BLaER1 (cell line): ENCODE results near the gene FBLIM1.

Experiments used
- H3K27ac ChIP-seq: shearing (Covaris generic); formaldehyde crosslinking; 2 replicates; pipeline ENCODE4 v1.8.1; 2022
- H3K27me3 ChIP-seq: shearing (Covaris generic); formaldehyde crosslinking; 2 replicates; pipeline ENCODE4 v1.8.1; 2022
- H3K36me3 ChIP-seq: shearing (Covaris generic); formaldehyde crosslinking; 2 replicates; pipeline ENCODE4 v1.8.1; 2022
- H3K4me1 ChIP-seq: shearing (Covaris generic); formaldehyde crosslinking; 2 replicates; pipeline ENCODE4 v1.8.1; 2022
- H3K4me2 ChIP-seq: shearing (Covaris generic); formaldehyde crosslinking; 2 replicates; pipeline ENCODE4 v1.8.1; 2022
- H3K4me3 ChIP-seq: shearing (Covaris generic); formaldehyde crosslinking; 2 replicates; pipeline ENCODE4 v1.8.1; 2022
- H3K9ac ChIP-seq: shearing (Covaris generic); formaldehyde crosslinking; 2 replicates; pipeline ENCODE4 v1.8.1; 2022
- H3K9me3 ChIP-seq: shearing (Covaris generic); formaldehyde crosslinking; 2 replicates; pipeline ENCODE4 v1.8.1; 2022
- H4K20me1 ChIP-seq: shearing (Covaris generic); formaldehyde crosslinking; 2 replicates; pipeline ENCODE4 v1.8.1; 2022
- Cebpa-rat ChIP-seq: shearing (Covaris generic); IDR thresholded peaks from 2 replicates; pipeline ENCODE4 v1.8.1; 2022

The FBLIM1 gene

DNA sequence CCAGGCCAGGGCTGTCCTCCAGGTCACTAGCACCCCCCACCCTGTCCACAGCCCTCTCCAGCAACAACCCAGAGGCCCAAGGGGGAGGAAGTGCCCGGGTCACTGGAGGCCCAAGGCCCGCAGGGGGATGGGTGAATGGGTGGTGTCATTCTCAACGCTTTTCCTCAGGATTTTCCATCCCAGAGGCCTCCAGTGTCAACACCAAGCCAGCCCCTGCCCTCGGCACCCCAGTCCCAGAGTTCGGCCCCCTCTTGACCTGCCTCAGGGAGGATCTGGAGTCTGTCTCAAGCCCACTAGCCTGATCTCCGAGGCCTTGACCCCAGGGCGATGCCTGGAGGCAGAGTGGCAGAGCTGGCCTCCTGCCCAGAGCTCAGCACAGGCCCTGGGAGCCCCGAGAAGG, 11.2 kb upstream of the FBLIM1 start:
- Histone ChIP-seq H3K27ac (no peak overlapping the region), H4K20me1 (no peaks in the 10 kb centered on the region), H3K9me3 (no peaks in the 10 kb centered on the region), H3K36me3 (no peaks in the 10 kb centered on the region), H3K4me2 (no peak overlapping the region), H3K27me3 (no peaks in the 10 kb centered on the region), H3K4me1 (peaks cover 17% of the 10 kb centered on the region), H3K9ac (no peak overlapping the region), H3K4me3 (no peak overlapping the region)
- no peak for TF ChIP-seq Cebpa-rat

DNA sequence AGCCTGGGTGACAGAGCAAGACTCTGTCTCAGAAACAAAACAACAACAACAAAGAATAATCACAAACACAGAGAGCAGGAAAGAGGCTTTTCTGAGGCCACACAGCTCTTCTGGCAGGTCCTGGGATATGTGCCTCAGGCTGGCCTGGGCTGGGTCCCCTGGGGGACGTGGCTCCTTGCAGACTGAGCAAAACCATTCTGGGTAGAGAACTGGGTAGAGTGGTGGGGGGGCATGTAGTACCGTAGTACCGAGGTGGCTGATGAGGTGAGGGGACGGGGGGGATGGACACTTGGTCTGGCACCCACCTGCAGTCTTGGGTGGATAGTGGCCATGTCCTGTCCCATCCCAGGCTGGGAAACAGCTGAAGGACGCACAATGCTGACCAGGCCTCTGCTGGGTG, 10.3 kb upstream of the FBLIM1 start:
- no peaks in the 10 kb centered on the region for H4K20me1 ChIP-seq
- no peak overlapping the region for H3K4me3 ChIP-seq
- H3K27me3 ChIP-seq: no peaks in the 10 kb centered on the region
- no peak for TF ChIP-seq Cebpa-rat
- H3K27ac ChIP-seq: no peak overlapping the region
- H3K9me3 ChIP-seq: no peaks in the 10 kb centered on the region
- no peak overlapping the region for H3K9ac ChIP-seq
- no peak overlapping the region for H3K4me2 ChIP-seq
- no peaks in the 10 kb centered on the region for H3K36me3 ChIP-seq
- peaks cover 11% of the 10 kb centered on the region for H3K4me1 ChIP-seq

DNA sequence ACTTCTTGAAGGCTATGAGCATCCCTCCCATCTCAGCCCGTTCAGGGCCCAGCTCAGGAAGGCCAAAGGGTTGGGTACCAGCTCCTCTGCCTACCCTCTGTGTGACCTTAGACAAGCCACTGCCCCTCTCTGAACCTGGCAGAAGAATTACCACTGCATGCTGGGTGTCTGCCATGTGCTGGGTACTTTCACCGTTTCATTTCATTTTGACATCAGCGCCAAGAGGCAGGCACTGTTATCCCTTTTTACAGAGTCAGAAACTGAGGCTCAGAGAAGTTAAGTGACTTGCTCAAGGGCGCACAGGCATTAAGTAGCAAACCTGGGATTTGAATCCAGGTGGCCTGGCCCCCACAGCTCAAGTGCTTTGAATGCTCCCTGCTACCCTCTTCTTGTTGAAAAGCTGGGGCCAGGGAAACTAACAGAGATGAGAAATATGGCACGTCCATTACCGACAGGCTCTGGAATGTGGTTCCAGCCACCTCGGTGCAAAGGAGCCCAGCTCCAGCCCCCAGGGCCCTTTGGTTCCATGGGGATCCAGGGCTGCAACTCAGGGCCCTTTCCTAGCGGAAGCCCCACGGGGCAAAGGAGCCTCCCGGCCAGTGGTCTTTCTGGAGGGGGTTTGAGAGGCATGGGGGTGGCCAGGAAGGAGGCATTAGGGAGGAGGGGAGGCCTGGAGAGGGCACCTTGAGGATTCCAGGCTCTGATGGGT, 9.8 kb upstream of the FBLIM1 start:
- Histone ChIP-seq H3K9ac (no peak overlapping the region), H3K4me3 (no peak overlapping the region), H3K4me2 (no peak overlapping the region), H3K27ac (no peak overlapping the region), H4K20me1 (no peaks in the 10 kb centered on the region), H3K27me3 (no peaks in the 10 kb centered on the region), H3K36me3 (no peaks in the 10 kb centered on the region), H3K4me1 (peaks cover 6% of the 10 kb centered on the region), H3K9me3 (no peaks in the 10 kb centered on the region)
- TF ChIP-seq Cebpa-rat: no peak

DNA sequence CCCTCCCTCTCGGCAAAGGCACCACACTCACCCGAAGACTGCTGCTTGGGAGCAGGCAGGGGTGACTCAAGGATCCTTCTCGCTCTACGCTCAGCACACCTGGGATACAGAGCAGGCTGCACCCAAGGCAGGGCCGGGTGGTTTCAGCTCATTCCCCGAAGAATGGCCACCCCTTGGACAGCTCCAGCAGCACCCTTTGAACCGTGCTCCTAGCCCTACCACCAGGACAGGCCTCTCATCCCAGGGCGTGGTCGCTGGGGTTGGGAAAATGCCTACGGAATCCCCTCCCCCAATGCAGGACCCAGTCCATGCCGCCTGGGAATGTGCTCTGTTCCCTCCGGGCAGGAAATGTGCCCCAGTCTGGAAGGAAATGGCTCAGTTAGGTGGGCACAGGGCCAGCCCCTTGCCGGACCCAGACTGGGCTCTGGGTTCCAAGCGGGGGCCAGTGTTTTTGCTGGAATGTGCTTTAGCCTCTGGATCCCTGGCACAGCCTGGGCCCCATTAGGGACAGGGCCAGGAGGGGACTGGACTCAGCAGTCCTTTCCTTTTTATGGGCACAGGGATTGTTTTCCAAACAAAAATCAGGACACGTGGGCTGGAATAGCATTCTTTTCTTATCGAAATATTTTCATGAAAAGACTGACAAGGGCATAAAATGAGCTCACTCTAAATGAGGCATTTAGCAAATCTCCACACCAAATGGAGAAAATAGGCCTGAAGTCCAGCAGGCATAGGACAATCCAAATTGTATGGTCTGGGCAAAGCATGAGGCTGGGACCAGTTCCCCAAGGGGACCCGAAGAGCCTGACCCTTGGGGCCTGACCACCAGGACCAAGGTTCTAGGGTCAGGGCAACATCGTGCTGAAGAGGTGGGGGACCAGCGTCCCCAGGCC, 8.9 kb upstream of the FBLIM1 start:
- no peaks in the 10 kb centered on the region for H4K20me1 ChIP-seq
- H3K4me2 ChIP-seq: no peak overlapping the region
- no peak overlapping the region for H3K9ac ChIP-seq

DNA sequence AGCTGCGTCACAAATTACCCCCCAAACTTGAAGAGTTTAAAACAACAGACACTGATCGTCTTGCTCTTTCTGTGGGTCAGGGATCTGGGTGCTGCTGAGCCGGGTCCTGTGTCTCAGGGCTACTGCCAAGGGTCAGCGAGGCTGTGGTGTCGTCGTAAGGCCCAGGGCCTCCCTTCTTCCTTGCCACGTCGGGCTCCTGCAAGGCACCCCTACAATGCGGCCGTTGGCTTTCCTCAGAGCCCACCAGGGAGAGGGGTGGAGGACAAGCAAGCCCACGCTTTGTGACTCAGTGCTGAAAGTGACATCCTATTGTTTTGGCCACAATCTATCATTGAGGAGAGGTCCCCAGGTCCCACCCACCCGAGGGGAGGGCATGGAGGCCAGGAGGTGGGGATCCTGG, 7.7 kb upstream of the FBLIM1 start:
- no peaks in the 10 kb centered on the region for H3K9me3 ChIP-seq
- H3K36me3 ChIP-seq: no peaks in the 10 kb centered on the region
- H3K4me3 ChIP-seq: no peak overlapping the region
- H3K27me3 ChIP-seq: peaks cover 11% of the 10 kb centered on the region
- no peaks in the 10 kb centered on the region for H3K4me1 ChIP-seq
- H3K27ac ChIP-seq: no peak overlapping the region
- TF ChIP-seq Cebpa-rat: no peak
- H3K4me2 ChIP-seq: no peak overlapping the region
- H4K20me1 ChIP-seq: no peaks in the 10 kb centered on the region
- no peak overlapping the region for H3K9ac ChIP-seq

More for the DNA sequence above, 8.9 kb upstream of the FBLIM1 start:
- no peak overlapping the region for H3K4me3 ChIP-seq
- H3K27ac ChIP-seq: no peak overlapping the region
- H3K36me3 ChIP-seq: no peaks in the 10 kb centered on the region
- no peak for TF ChIP-seq Cebpa-rat
- H3K27me3 ChIP-seq: no peaks in the 10 kb centered on the region
- H3K9me3 ChIP-seq: no peaks in the 10 kb centered on the region
- H3K4me1 ChIP-seq: no peaks in the 10 kb centered on the region

DNA sequence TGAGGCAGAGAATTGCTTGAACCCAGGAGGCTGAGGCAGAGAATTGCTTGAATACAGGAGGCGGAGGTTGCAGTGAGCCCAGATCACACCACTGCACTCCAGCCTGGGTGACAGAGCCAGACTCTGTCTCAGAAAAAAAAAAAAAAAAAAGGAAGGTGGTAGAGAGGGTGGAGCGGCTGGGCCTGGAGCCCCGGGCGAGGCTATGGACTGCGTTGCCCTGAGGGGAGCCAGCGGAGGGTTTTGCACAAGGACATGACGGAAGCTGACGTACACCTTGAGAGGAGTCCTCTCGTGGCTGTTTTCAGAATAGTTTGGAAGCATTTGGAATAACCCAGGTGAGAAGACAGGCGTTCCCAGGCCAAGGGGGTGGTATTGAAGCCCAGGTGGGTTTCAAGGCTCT, 6.9 kb upstream of the FBLIM1 start:
- Histone ChIP-seq H3K9ac (no peak overlapping the region), H3K9me3 (no peaks in the 10 kb centered on the region), H3K4me3 (no peak overlapping the region), H3K27me3 (peaks cover 19% of the 10 kb centered on the region), H3K4me1 (peaks cover 8% of the 10 kb centered on the region), H3K36me3 (no peaks in the 10 kb centered on the region), H3K27ac (no peak overlapping the region), H3K4me2 (no peak overlapping the region), H4K20me1 (peaks cover 5% of the 10 kb centered on the region; the same call in 1 of the 2 replicates)
- TF ChIP-seq Cebpa-rat: no peak

DNA sequence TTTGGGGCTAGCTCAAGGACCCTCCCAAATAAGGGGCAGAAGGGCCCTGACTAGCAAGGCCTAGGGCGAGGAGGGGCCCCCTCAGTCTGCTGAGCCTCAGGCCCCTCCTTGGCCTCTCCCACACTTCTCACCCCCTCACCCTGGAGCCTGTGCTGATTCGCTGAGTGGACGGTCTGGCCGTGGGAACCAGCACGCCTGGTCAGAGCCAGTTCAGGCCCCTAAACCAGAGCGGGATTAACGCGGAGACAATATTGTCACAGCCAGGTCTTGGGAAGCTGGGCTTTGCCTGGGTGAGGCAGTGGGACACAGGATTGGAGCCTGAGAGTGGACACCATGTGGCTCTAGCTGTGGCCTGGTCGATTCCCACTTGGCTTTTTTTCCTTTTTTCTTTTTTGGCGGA, 4.8 kb upstream of the FBLIM1 start:
- Histone ChIP-seq H3K9ac (no peak overlapping the region), H3K4me2 (no peak overlapping the region), H3K27me3 (peaks cover 37% of the 10 kb centered on the region)

DNA sequence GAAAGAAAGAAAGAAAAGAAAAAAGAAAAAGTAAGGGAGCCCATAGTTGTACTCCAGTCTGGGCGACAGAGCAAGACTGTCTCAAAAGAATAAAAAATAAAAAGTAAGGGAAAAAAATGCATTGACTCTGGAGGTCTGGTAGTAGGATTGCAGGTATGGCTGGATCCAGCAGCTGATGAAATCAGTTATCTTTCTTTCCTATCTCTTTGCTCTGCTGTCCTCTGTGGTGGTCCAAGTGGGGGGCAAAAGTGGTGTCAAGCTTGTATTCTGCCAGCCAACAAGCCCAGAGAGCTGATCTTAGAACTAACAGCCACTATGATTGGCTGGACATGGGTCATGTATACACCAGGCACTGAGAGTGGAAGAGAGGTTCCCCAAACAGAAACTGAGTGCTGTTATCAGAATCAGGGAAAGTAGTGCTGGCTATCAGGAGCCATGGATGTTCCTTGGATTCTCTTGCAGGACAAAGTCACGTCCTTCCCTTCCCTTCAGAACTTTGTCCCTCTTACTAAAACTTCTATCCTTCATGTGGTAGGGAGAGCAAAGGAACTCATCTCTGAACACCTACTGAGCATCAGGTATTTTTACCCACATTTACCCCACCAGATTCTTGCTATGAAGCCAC, 3.5 kb upstream of the FBLIM1 start:
- H3K27ac ChIP-seq: no peak overlapping the region
- H3K4me3 ChIP-seq: no peak overlapping the region
- no peak overlapping the region for H3K4me2 ChIP-seq
- TF ChIP-seq Cebpa-rat: no peak
- no peaks in the 10 kb centered on the region for H3K36me3 ChIP-seq
- no peaks in the 10 kb centered on the region for H3K9me3 ChIP-seq
- peaks cover 28% of the 10 kb centered on the region for H4K20me1 ChIP-seq
- no peak overlapping the region for H3K9ac ChIP-seq
- peaks cover 50% of the 10 kb centered on the region for H3K27me3 ChIP-seq
- H3K4me1 ChIP-seq: peaks cover 8% of the 10 kb centered on the region

More for the DNA sequence above, 4.8 kb upstream of the FBLIM1 start:
- no peaks in the 10 kb centered on the region for H3K9me3 ChIP-seq
- H3K4me1 ChIP-seq: peaks cover 8% of the 10 kb centered on the region
- no peaks in the 10 kb centered on the region for H3K36me3 ChIP-seq
- peaks cover 20% of the 10 kb centered on the region for H4K20me1 ChIP-seq
- no peak overlapping the region for H3K27ac ChIP-seq
- H3K4me3 ChIP-seq: no peak overlapping the region
- TF ChIP-seq Cebpa-rat: no peak

DNA sequence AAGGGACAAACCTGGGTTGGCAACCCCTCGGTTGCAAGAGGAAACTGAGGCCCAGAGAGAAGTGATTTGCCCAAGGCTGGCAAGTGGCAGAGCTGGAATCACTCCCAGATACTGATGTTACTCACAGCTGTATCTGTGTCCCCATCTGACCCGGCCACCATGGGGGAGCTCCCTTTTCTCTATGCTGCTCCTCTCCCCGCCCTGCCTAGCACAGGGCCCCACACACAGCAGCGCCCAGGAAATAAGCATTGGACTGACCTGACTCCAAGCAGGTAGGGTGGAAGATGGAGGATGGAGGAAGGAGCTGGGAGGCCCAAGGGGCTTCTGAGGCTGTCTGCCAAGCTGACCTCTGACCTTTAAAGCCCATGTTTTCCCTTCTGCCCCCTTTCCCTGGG, 3.0 kb upstream of the FBLIM1 start:
- H3K9me3 ChIP-seq: no peaks in the 10 kb centered on the region
- no peak for TF ChIP-seq Cebpa-rat
- H4K20me1 ChIP-seq: peaks cover 29% of the 10 kb centered on the region
- H3K27ac ChIP-seq: no peak overlapping the region
- no peak overlapping the region for H3K9ac ChIP-seq
- H3K36me3 ChIP-seq: no peaks in the 10 kb centered on the region
- H3K27me3 ChIP-seq: peaks cover 55% of the 10 kb centered on the region
- H3K4me2 ChIP-seq: no peak overlapping the region
- peaks cover 10% of the 10 kb centered on the region for H3K4me1 ChIP-seq
- no peak overlapping the region for H3K4me3 ChIP-seq
